Hepatocyte (in vitro differentiated cells): Measurements from ENCODE around the gene IGSF10. TPM values are rescaled to one million over a fixed set of nuclear protein-coding genes. Genes with fewer than 3 reads are reported as not detected.

Experiments used
- DNase-seq: peaks from one replicate; pipeline ENCODE4 v3.0.0-alpha.2; 2016; ENCODE audit warnings: low spot score
- H2AFZ ChIP-seq: fragments of 200-600 bp; sonication (generic); 2 replicates; pipeline ENCODE4 v1.6.0; 2016; ENCODE audit warnings: antibody characterized with exemption, mild to moderate bottlenecking
- H3K27ac ChIP-seq: fragments of 200-600 bp; sonication (generic); 2 replicates; pipeline ENCODE4 v1.5.1; 2016; ENCODE audit warnings: mild to moderate bottlenecking
- H3K27me3 ChIP-seq: fragments of 200-600 bp; sonication (generic); 2 replicates; pipeline ENCODE4 v1.6.1; 2016
- H3K36me3 ChIP-seq: fragments of 200-600 bp; sonication (generic); replicated peaks from 2 replicates; pipeline ENCODE4 v1.5.1; 2016; ENCODE audit warnings: low read depth; ENCODE audit not compliant: insufficient read depth
- H3K4me1 ChIP-seq: fragments of 200-600 bp; sonication (generic); 2 replicates; pipeline ENCODE4 v1.5.1; 2016; ENCODE audit warnings: mild to moderate bottlenecking, moderate library complexity; ENCODE audit not compliant: insufficient read depth
- H3K4me2 ChIP-seq: fragments of 200-600 bp; sonication (generic); 2 replicates; pipeline ENCODE4 v1.6.0; 2016
- H3K4me3 ChIP-seq: fragments of 200-600 bp; sonication (generic); 2 replicates; pipeline ENCODE4 v1.5.1; 2016; ENCODE audit warnings: mild to moderate bottlenecking
- H3K79me2 ChIP-seq: fragments of 200-600 bp; sonication (generic); 2 replicates; pipeline ENCODE4 v1.6.0; 2017; ENCODE audit warnings: mild to moderate bottlenecking
- H3K9me2 ChIP-seq: fragments of 200-600 bp; sonication (generic); replicated peaks from 2 replicates; pipeline ENCODE4 v1.6.0; 2017; ENCODE audit warnings: mild to moderate bottlenecking; ENCODE audit not compliant: insufficient read depth
- H3K9me3 ChIP-seq: fragments of 200-600 bp; sonication (generic); 2 replicates; pipeline ENCODE4 v1.5.1; 2016; ENCODE audit warnings: low read depth, mild to moderate bottlenecking
- H4K20me1 ChIP-seq: fragments of 200-600 bp; sonication (generic); 2 replicates; pipeline ENCODE4 v1.6.0; 2016; ENCODE audit warnings: mild to moderate bottlenecking; ENCODE audit not compliant: insufficient read depth, poor library complexity, severe bottlenecking
- CTCF ChIP-seq: fragments of 200-600 bp; sonication (generic); IDR thresholded peaks from 2 replicates; pipeline ENCODE4 v1.5.1; 2016; ENCODE audit warnings: antibody characterized with exemption, mild to moderate bottlenecking; ENCODE audit not compliant: poor library complexity
- EZH2 ChIP-seq: fragments of 200-600 bp; sonication (generic); IDR thresholded peaks from 2 replicates; pipeline ENCODE4 v1.6.1; 2016; ENCODE audit warnings: antibody characterized with exemption, mild to moderate bottlenecking, borderline replicate concordance
- EZH2phosphoT487 ChIP-seq: fragments of 200-600 bp; sonication (generic); IDR thresholded peaks from one replicate; pipeline ENCODE4 v1.6.1; 2018; ENCODE audit warnings: antibody characterized with exemption, mild to moderate bottlenecking, low read depth, moderate library complexity; ENCODE audit not compliant: unreplicated experiment, severe bottlenecking
- WGBS: methylation state at CpG from one replicate; pipeline ENCODE4 v1.1.6; 2016; ENCODE audit warnings: low lambda C conversion rate; ENCODE audit errors: missing lambda C conversion rate; 5-methylcytosine and 5-hydroxymethylcytosine counted together
- polyA plus RNA-seq: library from polyadenylated mRNA; unstranded; fragments of >200 nt; fragmentation: Nextera tagmentation; extraction: Ambion mirVana; gene quantifications from 2 replicates; pipeline ENCODE4 v1.2.1, GENCODE V29; 2016
- total RNA-seq: library from RNA; depleted of rRNA; stranded (reverse); fragments of >200 nt; gene quantifications from 2 replicates; pipeline ENCODE4 v1.2.3, GENCODE V29; 2014

The IGSF10 gene
- total and polyA plus RNA-seq, 2 experiments from 2014 or later, result 0.75 to 1.4 TPM

GRCh38 chr3:151503074-151503473, 42.2 kb upstream of the IGSF10 start:
- 76% methylated on average over 1 of the region's 1 CpG for WGBS
- no peak for DNase-seq
- H3K4me3 ChIP-seq, result no peak overlapping the region
- H3K27me3 ChIP-seq, result no peaks in the 10 kb centered on the region
- H3K9me3 ChIP-seq, result no peaks in the 10 kb centered on the region
- no peak overlapping the region for H3K4me2 ChIP-seq
- TF ChIP-seq EZH2, result no peak
- TF ChIP-seq CTCF, result no peak
- TF ChIP-seq EZH2phosphoT487, result no peak
- H3K79me2 ChIP-seq, result no peaks in the 10 kb centered on the region
- H3K9me2 ChIP-seq, result no peaks in the 10 kb centered on the region
- H3K4me1 ChIP-seq, result no peaks in the 10 kb centered on the region
- no peaks in the 10 kb centered on the region for H3K36me3 ChIP-seq
- H3K27ac ChIP-seq, result no peak overlapping the region
- no peaks in the 10 kb centered on the region for H4K20me1 ChIP-seq
- no peak overlapping the region for H2AFZ ChIP-seq

- Histone ChIP-seq H3K4me1 (no peaks in the 10 kb centered on the region), H3K9me3 (no peaks in the 10 kb centered on the region), H3K4me2 (no peak overlapping the region), H3K36me3 (no peaks in the 10 kb centered on the region), H3K9me2 (no peaks in the 10 kb centered on the region), H3K4me3 (no peak overlapping the region), H4K20me1 (no peaks in the 10 kb centered on the region), H3K79me2 (no peaks in the 10 kb centered on the region), H3K27me3 (no peaks in the 10 kb centered on the region), H2AFZ (no peak overlapping the region), H3K27ac (no peak overlapping the region)
- TF ChIP-seq EZH2phosphoT487 (no peak), EZH2 (no peak), CTCF (no peak)
- WGBS, result 63% methylated on average over 4 of the region's 4 CpGs
- DNase-seq, result no peak
These were observed 41.2 kb upstream of the IGSF10 start for GRCh38 chr3:151501923-151502632.

GRCh38 chr3:151501171-151501922, 40.5 kb upstream of the IGSF10 start:
- Histone ChIP-seq H3K27ac (no peak overlapping the region), H4K20me1 (no peaks in the 10 kb centered on the region), H3K79me2 (no peaks in the 10 kb centered on the region), H3K4me2 (no peak overlapping the region), H3K9me2 (no peaks in the 10 kb centered on the region), H3K36me3 (no peaks in the 10 kb centered on the region), H2AFZ (no peak overlapping the region), H3K9me3 (no peaks in the 10 kb centered on the region), H3K4me3 (no peak overlapping the region), H3K4me1 (no peaks in the 10 kb centered on the region), H3K27me3 (no peaks in the 10 kb centered on the region)
- DNase-seq, result no peak
- 57% methylated on average over 5 of the region's 5 CpGs for WGBS
- no peak for TF ChIP-seq CTCF
- TF ChIP-seq EZH2, result no peak
- TF ChIP-seq EZH2phosphoT487, result no peak
